IMR-90 (cell line): ENCODE data around the gene FAM120A.

Experiments
- CTCF ChIP-seq: conservative IDR thresholded peaks from 2 replicates; pipeline ENCODE4 v1.5.1; 2012; ENCODE audit warnings: mild to moderate bottlenecking, low read depth, low read length, improper control_type of control experiment
- MAZ ChIP-seq: IDR thresholded peaks from 2 replicates; pipeline ENCODE4 v1.6.1; 2012; ENCODE audit warnings: low read depth, mild to moderate bottlenecking, low read length, improper control_type of control experiment, moderate library complexity, borderline replicate concordance
- POLR2A ChIP-seq: IDR thresholded peaks from 2 replicates; pipeline ENCODE4 v1.6.1; 2012; ENCODE audit warnings: mild to moderate bottlenecking, low read depth, low read length
- RCOR1 ChIP-seq: IDR thresholded peaks from 2 replicates; pipeline ENCODE4 v1.6.1; 2012; ENCODE audit warnings: mild to moderate bottlenecking, low read length, improper control_type of control experiment; ENCODE audit not compliant: insufficient replicate concordance

GRCh38 chr9:93510041-93510440 lies 58.6 kb downstream of the FAM120A start:
- TF ChIP-seq CTCF (no peak), POLR2A (no peak), RCOR1 (no peak), MAZ (no peak)
